ENCODE data around the gene DDX51.

GRCh38 chr12:132160601-132161035, 16.5 kb upstream of the DDX51 start:
- TF ChIP-seq CTCF (conservative IDR thresholded peaks at IDR 0.05; ENCODE audit: low read length) = no peak
- TF ChIP-seq EZH2phosphoT487 (IDR thresholded peaks at IDR 0.05; ENCODE audit: borderline replicate concordance) = no peak
